Lung (tissue), 12 donors: ENCODE data around the gene ACTG1. TPM values are rescaled to one million over a fixed set of nuclear protein-coding genes. Genes with fewer than 3 reads are reported as not detected.

Experiments
- ATAC-seq: fragments of 200-7000 bp; cut with Tn5 transposase; one replicate; pipeline ENCODE4 v1.9.1; 2020; ENCODE audit warnings: moderate number of reproducible peaks; ENCODE audit not compliant: insufficient read depth, low FRiP score
- DNase-seq, 3 donors: peaks; one replicate each; pipeline ENCODE4 v3.0.0-alpha.2; 2013 to 2017
- H3K27ac ChIP-seq, 2 donors: one replicate each; pipeline ENCODE4 v1.5.1; 2013; ENCODE audit warnings: mild to moderate bottlenecking in 2 of 2, moderate library complexity in 2 of 2, control low read depth in 1 of 2, inconsistent platforms in 1 of 2, low read depth in 1 of 2, low read length in 1 of 2
- H3K27me3 ChIP-seq, 3 donors: one replicate each; pipeline ENCODE4 v1.5.1; 2013; ENCODE audit warnings: low read length in 2 of 3; ENCODE audit not compliant: control insufficient read depth in 3 of 3, insufficient read depth in 3 of 3
- H3K36me3 ChIP-seq, 4 donors: one replicate each; pipeline ENCODE4 v1.5.1; 2013; ENCODE audit warnings: low read length in 4 of 4, mild to moderate bottlenecking in 1 of 4, moderate library complexity in 1 of 4; ENCODE audit not compliant: control insufficient read depth in 4 of 4, insufficient read depth in 4 of 4
- H3K4me1 ChIP-seq, 5 donors: one replicate each; pipeline ENCODE4 v1.5.1; 2013; ENCODE audit warnings: low read length in 5 of 5, mild to moderate bottlenecking in 2 of 5, moderate library complexity in 1 of 5; ENCODE audit not compliant: control insufficient read depth in 5 of 5, insufficient read depth in 5 of 5
- H3K4me3 ChIP-seq: one replicate; pipeline ENCODE4 v1.5.1; 2013; ENCODE audit warnings: mild to moderate bottlenecking, control low read depth, moderate library complexity
- H3K9ac ChIP-seq, 2 donors: one replicate each; pipeline ENCODE4 v1.5.1; 2013; ENCODE audit warnings: low read length in 2 of 2, control low read depth in 1 of 2; ENCODE audit not compliant: insufficient read depth in 1 of 2
- H3K9me3 ChIP-seq, 4 donors: one replicate each; pipeline ENCODE4 v1.5.1; 2013; ENCODE audit warnings: low read length in 3 of 4, mild to moderate bottlenecking in 1 of 4, moderate library complexity in 1 of 4; ENCODE audit not compliant: control insufficient read depth in 4 of 4, insufficient read depth in 3 of 4
- CTCF ChIP-seq: IDR thresholded peaks from 2 replicates; pipeline ENCODE4 v1.5.1; 2012; ENCODE audit warnings: mild to moderate bottlenecking; ENCODE audit errors: control extremely low read depth, extremely low read depth
- WGBS, 2 donors: extraction: QIAGEN DNeasy Blood & Tissue Kit; methylation state at CpG; one replicate each; pipeline ENCODE4 v1.1.7; 2013; 5-methylcytosine and 5-hydroxymethylcytosine counted together
- polyA plus RNA-seq, 2 donors: library from polyadenylated mRNA; stranded (reverse); fragments of 200-250 nt; gene quantifications; one replicate each; pipeline ENCODE4 v1.2.1, GENCODE V29; 2013
- total RNA-seq, 2 donors: library from RNA; depleted of rRNA in 1 of 2; stranded (reverse); fragments of >200 nt in 1 of 2; gene quantifications; one replicate each; pipeline ENCODE4 v1.2.1, GENCODE V29; 2014 to 2021
- donor health status: control.
- donor health status: control.
- donor health status: Bipolar disorder and iron deficiency.
- donor health status: healthy.
- donor health status: DM: yes; HTN: yes; CAD: no.

The ACTG1 gene
- total and polyA plus RNA-seq, 4 donors: 1,461 to 4,301 (median 3,063) TPM

GRCh38 chr17:81536299-81537290 lies 24.0 kb upstream of the ACTG1 start:
- DNase-seq (no peak), ATAC-seq (no peak)
- H3K27ac ChIP-seq: no peak overlapping the region
- H3K9me3 ChIP-seq: peaks cover 0 to 7% (median 0%) of the 10 kb centered on the region in 4 donors
- H3K9ac ChIP-seq: no peak overlapping the region
- H3K36me3 ChIP-seq: peaks cover 0 to 29% (median 3%) of the 10 kb centered on the region in 4 donors
- TF ChIP-seq CTCF: no peak
- H3K4me1 ChIP-seq: peaks cover 0 to 8% (median 6%) of the 10 kb centered on the region in 5 donors
- WGBS, 2 donors: 4 to 7% methylated on average over 85 to 89 of the region's 89 CpGs
- H3K27me3 ChIP-seq: peaks cover 0 to 17% (median 12%) of the 10 kb centered on the region in 3 donors
- no peak overlapping the region for H3K4me3 ChIP-seq

- Histone ChIP-seq H3K27ac (no peak overlapping the region), H3K27me3 (peaks cover 0 to 17% (median 12%) of the 10 kb centered on the region in 3 donors), H3K9ac (no peak overlapping the region), H3K4me1 (peaks cover 0 to 8% (median 6%) of the 10 kb centered on the region in 5 donors), H3K4me3 (no peak overlapping the region), H3K9me3 (peaks cover 0 to 7% (median 0%) of the 10 kb centered on the region in 4 donors), H3K36me3 (peaks cover 0 to 20% (median 1%) of the 10 kb centered on the region in 4 donors)
- no peak for TF ChIP-seq CTCF
- WGBS, 2 donors: 51 to 72% methylated on average over 13 of the region's 13 CpGs
- ATAC-seq (no peak), DNase-seq (no peak)
These were observed 23.1 kb upstream of the ACTG1 start for GRCh38 chr17:81535480-81536298.

- no peak overlapping the region for H3K9ac ChIP-seq
- H3K4me1 ChIP-seq: peaks cover 0 to 8% (median 6%) of the 10 kb centered on the region in 5 donors
- H3K27ac ChIP-seq: no peak overlapping the region
- no peak for TF ChIP-seq CTCF
- WGBS, 2 donors: 82 to 90% methylated on average over 5 of the region's 5 CpGs
- peaks cover 0 to 4% (median 0%) of the 10 kb centered on the region in 4 donors for H3K9me3 ChIP-seq
- DNase-seq (no peak), ATAC-seq (no peak)
- H3K36me3 ChIP-seq: peaks cover 0 to 13% (median 0%) of the 10 kb centered on the region in 4 donors
- no peak overlapping the region for H3K4me3 ChIP-seq
- H3K27me3 ChIP-seq: peaks cover 0 to 17% (median 12%) of the 10 kb centered on the region in 3 donors
These were observed 22.4 kb upstream of the ACTG1 start for GRCh38 chr17:81535007-81535328.
